ENCODE data around the gene KRTAP7-1.

Gene KRTAP7-1

DNA sequence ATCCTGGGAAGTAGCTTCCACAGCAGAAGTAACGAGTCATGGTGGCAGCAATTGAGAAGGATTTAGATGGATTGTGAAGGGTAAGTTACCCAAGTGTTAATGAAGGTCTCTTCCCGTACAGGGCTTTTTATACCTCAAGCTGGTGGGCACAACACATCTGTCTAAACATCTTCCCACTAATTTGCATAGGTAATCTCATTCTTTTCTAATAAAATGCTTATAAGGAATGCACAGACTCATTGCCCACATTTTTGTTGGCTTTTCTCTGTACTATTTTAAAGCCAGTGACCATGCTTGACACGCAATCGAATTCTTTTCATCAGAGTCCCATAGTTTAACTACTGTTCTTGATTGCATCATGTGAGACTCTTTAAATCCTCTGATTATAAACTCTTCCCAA lies at the start of gene KRTAP7-1:
Gene KRTAP7-1, minus strand, starts transcription at position 101 of the 400 bp plus-strand sequence. Its CDS starts 61 bp downstream, at position 40.
- DNase-seq (ENCODE audit: low spot score), result no peak

DNA sequence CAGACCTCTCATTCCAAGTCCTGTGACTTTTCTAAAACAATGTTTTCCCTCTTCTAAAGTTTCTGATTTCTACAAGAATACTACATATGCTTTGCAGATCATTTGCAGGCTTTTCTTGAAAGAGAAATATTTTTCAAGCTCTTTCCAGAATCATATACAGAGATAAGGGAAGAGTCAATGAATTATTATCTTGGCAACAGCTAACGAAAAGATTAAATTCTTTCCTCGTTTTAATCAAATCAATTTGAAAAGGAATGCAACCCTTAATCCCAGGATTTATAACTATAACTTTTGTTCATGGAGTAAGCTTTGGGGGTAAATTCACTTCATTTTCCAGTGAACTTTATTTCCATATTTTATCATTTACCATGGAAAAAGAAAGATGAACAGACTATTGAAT lies 45.0 kb upstream of the KRTAP7-1 start:
- DNase-seq (ENCODE audit: low spot score), result no peak

DNA sequence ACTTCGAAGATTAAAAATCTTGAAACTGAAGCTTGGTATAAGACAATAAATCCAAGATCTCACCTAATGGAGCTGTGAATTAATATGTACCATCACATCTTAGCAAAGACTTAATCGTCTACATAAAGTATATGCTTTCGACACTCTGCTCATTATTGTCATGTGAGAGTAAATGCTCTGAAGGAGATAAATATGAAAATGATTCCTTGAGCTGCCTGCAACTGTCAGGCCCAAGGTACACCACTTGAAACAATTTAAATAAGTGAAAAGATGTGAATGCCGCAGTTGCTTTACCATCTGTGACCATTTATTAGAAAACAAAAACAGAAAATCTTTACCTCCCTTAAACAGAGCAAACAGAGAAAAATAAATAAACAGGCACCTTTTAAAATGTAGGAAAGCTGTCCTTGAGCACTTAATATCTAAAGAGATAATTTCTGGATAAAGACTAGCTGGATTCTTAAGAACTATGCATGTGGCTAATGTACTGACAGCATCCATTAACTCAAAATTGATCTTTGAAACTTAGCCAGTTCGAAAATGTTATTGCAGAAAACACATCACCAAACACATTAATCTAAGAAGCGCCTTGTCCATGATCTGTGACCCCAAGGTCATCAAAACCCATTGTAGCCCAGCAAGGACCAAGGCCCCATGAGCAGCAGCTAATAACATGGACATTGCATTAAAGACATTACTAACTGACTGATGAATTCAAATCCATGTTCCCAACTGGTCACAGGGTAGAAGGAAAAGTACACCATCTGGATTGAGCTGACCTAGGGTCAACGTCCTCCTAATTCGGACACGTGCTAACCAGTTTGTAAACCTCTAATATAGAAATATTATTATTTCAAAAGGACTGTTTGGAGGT lies 18.3 kb upstream of the KRTAP7-1 start:
- no peak for DNase-seq (ENCODE audit: low spot score)

- DNase-seq (ENCODE audit: low spot score), result no peak
Measured at GRCh38 chr21:30842990-30843389, 13.4 kb upstream of the KRTAP7-1 start.

DNA sequence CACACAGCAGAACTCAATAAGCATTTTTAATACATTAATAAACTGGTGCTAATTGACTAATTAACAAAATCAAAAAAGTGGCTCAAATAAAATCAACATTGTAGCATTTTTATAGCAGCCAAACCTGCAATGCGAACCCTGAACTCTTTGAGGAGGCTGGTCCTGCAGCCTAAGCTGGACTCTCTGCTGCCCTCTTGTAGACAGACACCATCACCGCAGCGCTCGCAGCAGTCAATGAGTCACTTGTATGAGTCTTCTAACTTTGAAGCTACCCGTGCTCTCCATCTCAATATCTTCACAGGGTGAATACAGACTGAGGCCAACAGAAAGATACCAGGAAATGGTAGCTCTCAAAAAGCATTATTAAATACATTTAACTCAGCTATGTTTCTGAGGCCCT lies 9.7 kb upstream of the KRTAP7-1 start:
- no peak for DNase-seq (ENCODE audit: low spot score)

GRCh38 chr21:30838536-30838935 lies 9.0 kb upstream of the KRTAP7-1 start:
- DNase-seq (ENCODE audit: low spot score), result no peak

DNA sequence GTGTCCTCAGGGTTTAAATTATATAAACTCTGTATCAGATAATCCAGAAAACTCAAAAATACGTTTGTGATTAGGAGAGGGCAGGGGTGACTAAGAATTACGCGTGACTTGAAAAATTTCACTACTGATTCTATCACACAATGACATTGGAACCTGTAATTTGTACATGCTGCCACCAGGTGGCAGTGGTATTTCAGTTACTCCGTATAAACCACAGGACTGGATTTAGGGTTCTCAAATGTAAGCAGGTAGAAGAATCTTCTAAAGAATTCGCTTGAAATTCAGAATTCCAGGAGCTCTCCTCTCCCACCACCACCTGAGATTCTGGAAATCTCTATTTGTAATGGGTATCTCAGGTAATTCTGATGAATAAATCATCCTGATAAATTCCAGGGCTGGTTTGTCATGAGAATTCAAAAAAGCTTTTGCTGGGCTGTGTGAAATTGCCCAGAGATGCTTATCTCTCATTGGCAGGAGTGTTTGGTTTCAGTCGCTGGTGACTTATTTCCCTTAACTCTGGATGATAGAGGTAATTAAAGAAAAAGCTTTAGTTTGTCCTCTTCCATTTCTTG lies 1.7 kb upstream of the KRTAP7-1 start:
- no peak for DNase-seq (ENCODE audit: low spot score)

- DNase-seq (ENCODE audit: low spot score), result no peak
Measured at GRCh38 chr21:30818837-30819610, 10.5 kb downstream of the KRTAP7-1 start.

- DNase-seq (ENCODE audit: low spot score), result no peak
Measured at GRCh38 chr21:30813174-30813573, 16.4 kb downstream of the KRTAP7-1 start, which contains the start of gene KRTAP8-1. Gene KRTAP8-1, minus strand, starts transcription at chr21:30813274. Its CDS starts 54 bp downstream, at chr21:30813220.

DNA sequence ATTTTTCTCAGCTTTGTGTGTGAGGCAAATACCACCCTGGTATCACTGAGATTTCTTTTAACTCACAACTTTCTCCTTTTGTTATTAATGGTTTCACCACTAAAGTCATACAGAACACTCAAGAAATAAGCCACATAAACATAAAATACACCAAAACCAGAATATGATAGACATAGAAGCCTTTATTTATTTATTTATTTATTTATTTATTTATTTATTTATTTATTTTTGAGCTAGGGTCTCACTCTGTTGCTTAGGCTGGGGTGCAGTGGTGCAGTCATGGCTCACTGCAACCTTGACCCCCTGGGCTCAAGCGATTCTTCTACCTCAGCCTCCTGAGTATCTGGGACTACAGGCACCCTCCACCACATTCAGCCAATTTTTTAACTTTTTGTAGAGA lies 29.0 kb downstream of the KRTAP7-1 start:
- no peak for DNase-seq (ENCODE audit: low spot score)

DNA sequence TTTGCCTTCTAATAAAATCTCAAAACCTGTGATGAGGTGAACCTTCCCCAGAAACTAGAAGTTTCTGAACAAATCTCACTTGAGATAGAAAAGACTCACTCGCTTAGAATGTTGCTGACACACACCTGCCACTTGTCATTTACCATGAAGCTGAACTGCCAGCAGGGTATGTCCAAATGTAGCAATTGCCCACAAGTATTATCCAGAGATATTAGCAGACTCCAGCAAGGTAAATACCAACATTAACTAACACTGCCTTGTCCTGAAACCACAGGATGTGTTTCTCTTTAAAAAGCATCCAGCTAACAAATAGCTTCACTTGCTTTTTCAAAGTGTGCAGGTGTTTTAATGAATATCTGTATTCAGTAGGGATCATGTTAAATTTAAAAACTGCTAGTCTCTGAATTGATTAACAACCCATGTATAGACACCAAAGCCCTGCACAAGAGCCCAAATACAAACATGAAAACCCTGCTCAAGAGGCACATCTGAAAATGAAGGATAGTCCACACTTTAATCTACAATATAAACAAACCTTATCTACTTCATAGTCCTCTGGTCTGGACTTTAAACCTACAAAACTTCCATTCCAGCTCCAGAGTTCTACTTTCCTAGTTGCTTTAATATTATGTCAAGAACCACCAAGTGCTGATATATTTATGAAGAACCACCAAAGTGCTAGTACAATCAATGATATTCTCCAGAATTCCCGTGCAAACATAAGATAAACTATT lies 35.8 kb downstream of the KRTAP7-1 start:
- no peak for DNase-seq (ENCODE audit: low spot score)

DNA sequence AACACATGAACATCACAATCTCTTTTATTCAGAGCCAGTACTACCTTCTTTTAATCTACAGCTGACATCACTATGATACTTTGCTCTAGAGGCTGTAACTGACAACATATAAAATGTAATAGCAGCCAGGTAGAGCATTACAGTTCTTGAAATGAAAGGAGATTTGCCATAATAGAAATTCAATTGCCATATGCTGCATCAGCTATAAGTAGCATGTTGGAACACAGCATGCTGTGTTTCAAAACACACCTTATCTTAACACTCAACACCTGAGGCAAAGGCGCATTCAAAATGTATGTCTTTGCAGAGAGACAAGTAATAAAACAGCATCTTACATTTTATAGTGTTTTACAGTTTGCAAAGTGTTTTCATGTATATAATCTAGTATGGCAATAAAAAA lies 50.3 kb downstream of the KRTAP7-1 start:
- DNase-seq (ENCODE audit: low spot score), result no peak
